OCI-M1 (cell line): Measurements from ENCODE around the gene TRIM37.

Source experiments
- DNase-seq: peaks from one replicate; lab custom pipeline; 2025; lab: John Stamatoyannopoulos, UW

TRIM37 gene

GRCh38 chr17:58932956-58933355, 173.7 kb downstream of the TRIM37 start:
- no peak for DNase-seq
